Measurements from ENCODE around the gene NPAS3. TPM values are rescaled to one million over a fixed set of nuclear protein-coding genes. Genes with fewer than 3 reads are reported as not detected.

The NPAS3 gene
- total and polyA plus RNA-seq, 2 of the 8 experiments (the other 6 are each of a cell fraction or from before 2014, with no cell fraction given) = 0.11 to 0.60 TPM

DNA sequence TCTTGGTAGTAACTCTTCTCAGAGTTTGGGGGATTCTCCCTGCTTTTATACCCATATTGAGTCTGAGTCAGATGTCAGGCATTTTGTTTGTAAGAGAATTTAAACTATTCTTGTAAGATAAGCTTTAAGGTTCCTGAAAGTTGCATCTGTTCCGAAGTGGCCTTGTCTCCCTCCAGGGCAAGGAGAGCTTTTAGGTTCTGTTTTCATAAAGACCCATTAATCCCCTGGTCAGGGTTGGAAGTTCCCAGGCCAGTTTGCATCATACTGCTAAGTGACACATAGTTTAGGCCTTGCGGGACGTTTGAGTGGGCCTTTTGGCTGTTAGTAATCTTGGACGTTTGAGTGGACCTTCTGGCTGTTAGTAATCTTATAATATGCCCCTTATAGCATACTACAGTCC lies 396.7 kb downstream of the NPAS3 start:
- Histone ChIP-seq H3K9me3 (ENCODE audit: insufficient read depth in 2 of 2, low read depth in 1 of 2, low read length in 1 of 2) (peaks cover 0 to 7% of the 10 kb centered on the region in 2 experiments; a peak in 3 of 4 replicates), H2BK15ac (ENCODE audit: low read length) (no peak overlapping the region)
- 82% methylated on average over 4 of the region's 4 CpGs; no CpG with 5 or more reads in 1 of the 2 experiments for WGBS, 2 experiments (ENCODE audit: extremely low coverage in 1 of 2, insufficient coverage in 1 of 2, insufficient read length in 1 of 2, insufficient replicate concordance in 2 of 2, low coverage in 1 of 2, low lambda C conversion rate in 2 of 2, missing lambda C conversion rate in 1 of 2)
- TF ChIP-seq CREB1 (IDR thresholded peaks at IDR 0.05) (no peak), TAF1 (IDR thresholded peaks at IDR 0.05; ENCODE audit: low read depth, low read length) (no peak), CEBPB (IDR thresholded peaks at IDR 0.05; ENCODE audit: low read depth, low read length) (no peak), SP1 (IDR thresholded peaks at IDR 0.05; ENCODE audit: low read depth, low read length) (no peak), CHD2 (IDR thresholded peaks at IDR 0.05; ENCODE audit: low read length) (no peak), MAX (IDR thresholded peaks at IDR 0.05) (no peak), POLR2AphosphoS5 (IDR thresholded peaks at IDR 0.05; ENCODE audit: low read depth, low read length) (no peak), BACH1 (IDR thresholded peaks at IDR 0.05; ENCODE audit: low read length) (no peak), EP300 (IDR thresholded peaks at IDR 0.05; ENCODE audit: borderline replicate concordance in 1 of 2, low read depth in 2 of 2, low read length in 2 of 2) (no peak), SUZ12 (IDR thresholded peaks at IDR 0.05; ENCODE audit: low read length) (no peak), GTF2F1 (IDR thresholded peaks at IDR 0.05; ENCODE audit: borderline replicate concordance, low read depth, low read length) (no peak), NANOG (IDR thresholded peaks at IDR 0.05; ENCODE audit: insufficient read depth, low read depth, low read length, poor library complexity, severe bottlenecking) (no peak), RAD21 (IDR thresholded peaks at IDR 0.05 in 1 of 2, conservative IDR thresholded peaks at IDR 0.05 in 1 of 2; ENCODE audit: low read depth in 2 of 2, low read length in 2 of 2) (no peak)
- TF ChIP-seq, protein P1, sequence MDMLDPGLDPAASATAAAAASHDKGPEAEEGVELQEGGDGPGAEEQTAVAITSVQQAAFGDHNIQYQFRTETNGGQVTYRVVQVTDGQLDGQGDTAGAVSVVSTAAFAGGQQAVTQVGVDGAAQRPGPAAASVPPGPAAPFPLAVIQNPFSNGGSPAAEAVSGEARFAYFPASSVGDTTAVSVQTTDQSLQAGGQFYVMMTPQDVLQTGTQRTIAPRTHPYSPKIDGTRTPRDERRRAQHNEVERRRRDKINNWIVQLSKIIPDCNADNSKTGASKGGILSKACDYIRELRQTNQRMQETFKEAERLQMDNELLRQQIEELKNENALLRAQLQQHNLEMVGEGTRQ (IDR thresholded peaks at IDR 0.05; ENCODE audit: low read length) = no peak

More for the DNA sequence above, 396.7 kb downstream of the NPAS3 start:
- Histone ChIP-seq H3K36me3 (ENCODE audit: control insufficient read depth in 2 of 4, insufficient read depth in 4 of 4, low read length in 3 of 4) (no peaks in the 10 kb centered on the region), H2AFZ (ENCODE audit: low read length) (no peak overlapping the region), H2AK5ac (ENCODE audit: low read depth, low read length) (no peak overlapping the region), H3K27me3 (replicated peaks in 1 of 4; ENCODE audit: control insufficient read depth in 3 of 4, extremely low read depth in 1 of 4, insufficient read depth in 3 of 4, low read length in 3 of 4) (no peaks in the 10 kb centered on the region), H2BK120ac (replicated peaks; ENCODE audit: low read depth, low read length) (no peak overlapping the region), H3K4me2 (ENCODE audit: insufficient read depth in 1 of 2, low read depth in 2 of 2, low read length in 2 of 2) (no peak overlapping the region), H4K5ac (ENCODE audit: insufficient read length, low read depth, low read length) (no peak overlapping the region), H4K91ac (replicated peaks; ENCODE audit: insufficient read length, low read length) (no peak overlapping the region), H2BK5ac (ENCODE audit: low read depth, low read length) (no peak overlapping the region), H3K27ac (ENCODE audit: low read depth, low read length) (no peak overlapping the region), H2BK20ac (ENCODE audit: low read length) (no peak overlapping the region), H3K4me3 (ENCODE audit: extremely low read depth in 1 of 4, insufficient read depth in 2 of 4, low read depth in 3 of 4, low read length in 4 of 4) (no peak overlapping the region), H4K8ac (ENCODE audit: extremely low read depth, insufficient read depth, low read length) (no peak overlapping the region), H3K79me2 (ENCODE audit: control insufficient read depth in 1 of 2, insufficient read depth in 2 of 2, low read length in 2 of 2) (no peaks in the 10 kb centered on the region), H3K9ac (replicated peaks in 1 of 4; ENCODE audit: extremely low read depth in 1 of 4, low read depth in 3 of 4, low read length in 3 of 4) (no peak overlapping the region), H4K20me1 (replicated peaks in 1 of 2; ENCODE audit: control insufficient read depth in 1 of 2, insufficient read depth in 2 of 2, low read length in 2 of 2) (no peaks in the 10 kb centered on the region), H3K23ac (ENCODE audit: insufficient read length) (no peak overlapping the region), H3K4me1 (replicated peaks in 1 of 4; ENCODE audit: control insufficient read depth in 3 of 4, insufficient read depth in 4 of 4, low read length in 3 of 4) (no peaks in the 10 kb centered on the region), H2BK12ac (ENCODE audit: low read depth, low read length) (no peak overlapping the region), H3K79me1 (ENCODE audit: low read depth, low read length) (no peaks in the 10 kb centered on the region), H3K23me2 (ENCODE audit: low read depth, low read length) (no peaks in the 10 kb centered on the region), H3K14ac (ENCODE audit: insufficient read length) (no peak overlapping the region), H3K56ac (replicated peaks; ENCODE audit: insufficient read length, low read depth, low read length) (no peak overlapping the region), H3K18ac (ENCODE audit: extremely low read depth, low read length) (no peak overlapping the region), H3K4ac (replicated peaks; ENCODE audit: insufficient read length, low read depth, low read length) (no peak overlapping the region)
- ChIA-PET POLR2A (ENCODE audit: partially characterized antibody) (no interaction called here), CTCF (ENCODE audit: partially characterized antibody) (no interaction called here)
- DNase-seq (ENCODE audit: low read depth in 1 of 2, low spot score in 2 of 2) = no peak
- no peak for FAIRE-seq

Data from H1 (cell line).